ENCODE data around the gene CEP89. TPM values are rescaled to one million over a fixed set of nuclear protein-coding genes. Genes with fewer than 3 reads are reported as not detected.
"Not testable (repeated sequence)": the region's sequence is repeated elsewhere in the genome, so short reads cannot be mapped to it uniquely, and the experiment has no call there.

Gene CEP89
- total RNA-seq: 15.4 TPM
- long read RNA-seq, full-length matches to known transcripts: 4 of 32 reads
- long read RNA-seq, partial matches to known transcripts: 16 of 32 reads
- long read RNA-seq, other reads (novel, unspliced or antisense): 12 of 32 reads

DNA sequence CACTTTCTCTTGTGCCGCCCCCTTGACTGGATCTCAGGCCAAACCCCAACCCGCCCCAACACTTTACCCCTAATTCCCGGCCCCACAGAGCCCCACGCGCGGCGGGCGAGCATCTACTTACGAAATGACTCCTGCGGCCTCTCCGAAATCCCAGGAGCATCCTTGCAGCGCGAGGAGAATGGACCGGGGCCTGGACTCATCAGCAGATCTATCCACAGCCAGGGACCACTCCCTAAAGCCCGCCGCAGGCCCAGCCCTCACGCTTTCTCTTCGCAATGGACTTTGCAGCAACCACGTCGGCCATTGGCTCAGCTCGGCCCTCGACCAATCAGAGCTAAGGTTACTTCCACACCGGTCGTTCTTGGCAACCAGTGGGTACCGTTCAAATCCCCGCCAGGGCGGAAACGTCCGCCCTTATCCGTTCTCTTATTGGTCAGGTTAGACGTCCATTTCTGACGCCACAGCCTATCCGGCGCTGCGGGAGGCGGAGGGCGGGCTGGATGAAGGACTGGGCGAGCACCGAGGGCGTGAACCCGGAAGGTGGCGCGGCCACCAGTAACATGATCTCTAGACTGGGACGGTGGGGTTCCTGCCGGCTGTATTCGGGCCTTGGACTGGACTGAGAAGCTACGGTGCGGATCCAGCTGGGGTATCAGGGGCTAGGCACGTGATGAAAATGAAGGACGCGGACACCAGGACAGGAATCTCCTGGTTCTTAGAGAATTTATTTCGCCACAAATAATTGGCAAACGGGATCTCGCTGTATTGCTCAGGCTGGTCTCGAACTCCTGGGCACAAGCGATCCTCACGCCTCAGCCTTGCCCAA lies at the start of gene CEP89, which contains the start of gene FAAP24:
TSS of gene CEP89 (minus strand) at position 244 of the 826 bp plus-strand sequence. CDS start at position 160, 84 bp downstream.
TSS of gene FAAP24 (plus strand) at position 528 of the 826 bp plus-strand sequence. CDS start 955 bp downstream, outside the sequence.
- DNase-seq (ENCODE audit: low spot score): peak; percentile 99

GRCh38 chr19:33010891-33011290 lies 39.1 kb upstream of the CEP89 start:
- DNase-seq (ENCODE audit: low spot score): not testable (repeated sequence)

- DNase-seq (ENCODE audit: low spot score): no peak
These were observed 37.0 kb upstream of the CEP89 start for GRCh38 chr19:33008738-33009137.

GRCh38 chr19:33005440-33005839 lies 33.7 kb upstream of the CEP89 start:
- no peak for DNase-seq (ENCODE audit: low spot score)

DNA sequence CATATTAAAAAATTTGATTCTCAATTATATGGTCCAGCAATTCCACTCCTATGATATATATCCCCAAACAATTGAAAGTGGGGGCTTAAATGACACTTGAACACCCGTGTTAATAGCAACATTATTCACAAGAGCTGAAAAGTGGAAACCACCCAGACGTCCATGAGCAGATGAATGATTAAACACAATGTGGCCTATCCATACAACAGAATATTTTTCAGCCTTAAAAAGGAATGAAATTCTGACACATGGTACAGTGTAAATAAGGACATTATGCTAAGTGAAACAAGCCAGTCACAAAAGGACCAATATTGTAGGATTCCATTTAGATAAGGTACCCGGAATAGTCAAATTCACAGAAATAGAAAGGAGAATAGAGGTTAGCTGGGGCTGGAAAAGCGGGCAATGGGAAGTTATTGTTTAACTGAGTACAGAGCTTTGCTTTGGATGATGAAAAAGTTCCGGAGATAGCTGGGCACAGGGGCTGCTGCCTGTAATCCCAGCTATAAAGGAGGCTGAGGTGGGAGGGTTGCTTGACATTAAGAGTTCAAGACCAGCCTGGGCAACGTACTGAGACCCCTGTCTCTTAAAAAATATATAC lies 31.8 kb upstream of the CEP89 start:
- DNase-seq (ENCODE audit: low spot score): not testable (repeated sequence)

DNA sequence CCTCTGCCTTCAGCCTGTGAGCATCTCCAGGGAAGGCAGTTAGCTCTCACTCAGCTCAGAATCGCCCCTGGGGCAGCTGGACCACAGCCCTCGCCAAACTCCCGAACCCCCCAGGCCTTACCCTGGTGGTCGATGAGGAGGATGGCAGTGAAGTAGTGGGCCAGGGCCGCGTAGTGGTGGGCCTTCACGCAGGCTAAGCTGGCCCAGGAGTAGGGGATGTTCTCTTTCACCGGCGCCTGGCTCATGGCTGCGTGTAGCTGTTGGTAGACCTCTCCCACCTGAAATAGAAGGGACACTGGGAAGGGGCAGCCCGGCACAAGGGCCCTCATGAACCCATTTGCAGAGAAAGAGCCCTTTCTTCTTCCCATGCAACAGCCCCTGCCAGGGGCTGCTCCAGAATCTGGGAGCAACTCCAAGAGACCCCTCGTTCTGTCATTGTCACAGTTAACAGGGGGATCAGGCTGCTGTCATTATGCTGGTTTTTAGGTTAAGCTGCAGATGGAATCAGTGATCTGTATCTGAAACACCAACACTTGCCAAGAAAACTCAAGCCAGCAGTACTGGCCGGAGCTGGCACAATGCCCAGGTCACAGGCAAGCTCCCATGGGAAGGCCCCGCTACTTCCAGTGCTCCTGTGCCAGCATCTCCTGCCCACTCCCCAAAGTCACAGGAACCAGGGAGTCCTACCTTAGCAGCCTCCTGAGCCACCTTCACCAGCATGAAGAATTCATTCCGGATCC lies 30.5 kb upstream of the CEP89 start:
- not testable (repeated sequence) for DNase-seq (ENCODE audit: low spot score)

GRCh38 chr19:33000910-33001309 lies 29.2 kb upstream of the CEP89 start:
- no peak for DNase-seq (ENCODE audit: low spot score)

GRCh38 chr19:33000510-33000909 lies 28.8 kb upstream of the CEP89 start:
- no peak for DNase-seq (ENCODE audit: low spot score)

GRCh38 chr19:32998722-32999121 lies 27.0 kb upstream of the CEP89 start:
- no peak for DNase-seq (ENCODE audit: low spot score)

DNA sequence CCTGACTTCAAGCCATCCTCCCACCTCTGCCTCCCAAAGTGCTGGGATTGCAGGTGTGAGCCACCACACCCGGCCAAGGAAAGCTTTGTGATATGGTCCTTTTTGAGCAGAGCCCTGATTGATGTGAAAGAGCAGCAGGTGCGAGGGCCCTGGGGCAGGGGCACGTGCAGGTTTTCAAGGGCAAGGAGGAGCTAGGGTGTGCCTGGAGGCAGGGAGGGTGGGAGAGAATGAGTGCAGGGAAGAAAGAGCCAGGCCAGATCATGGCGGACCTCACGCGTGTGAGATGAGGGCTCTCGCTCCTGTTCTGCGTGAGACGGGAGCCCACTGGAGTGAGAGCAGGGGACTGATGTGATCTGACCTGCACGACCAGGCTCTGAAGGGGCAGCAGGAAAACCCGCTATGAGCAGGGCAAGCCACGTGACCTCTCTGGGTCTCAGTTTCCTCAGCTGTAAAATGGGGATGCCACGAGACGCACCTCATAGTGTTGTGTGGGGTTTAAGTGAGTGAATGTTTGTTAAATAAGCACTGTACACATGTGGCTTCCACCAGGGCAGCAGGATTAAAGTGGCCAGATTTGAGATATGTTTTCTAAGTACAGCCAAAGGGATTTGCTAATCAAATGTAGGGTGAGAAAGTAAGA lies 26.1 kb upstream of the CEP89 start:
- no peak for DNase-seq (ENCODE audit: low spot score)

GRCh38 chr19:32997061-32997464 lies 25.3 kb upstream of the CEP89 start:
- not testable (repeated sequence) for DNase-seq (ENCODE audit: low spot score)

DNA sequence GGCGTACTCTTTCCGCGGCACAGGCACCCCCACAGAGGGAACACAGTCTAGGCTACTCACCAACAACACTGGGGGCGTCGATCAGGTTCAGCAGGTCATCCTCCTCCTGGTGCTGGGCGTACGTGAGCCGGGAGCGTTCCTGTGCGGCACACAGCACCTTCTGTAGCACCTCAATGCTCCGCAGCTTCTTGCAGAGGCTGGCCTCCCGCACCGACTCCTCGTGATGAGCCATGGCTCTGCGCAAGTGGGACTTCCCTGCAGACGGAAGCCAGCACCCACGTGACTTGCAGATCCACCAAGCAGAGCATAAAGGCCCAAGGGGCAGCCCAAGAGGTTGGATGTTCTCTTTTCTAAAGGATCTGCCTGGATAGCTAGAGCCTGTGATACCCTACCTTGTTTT lies 24.2 kb upstream of the CEP89 start:
- not testable (repeated sequence) for DNase-seq (ENCODE audit: low spot score)

GRCh38 chr19:32988724-32989123 lies 17.0 kb upstream of the CEP89 start:
- DNase-seq (ENCODE audit: low spot score): no peak

DNA sequence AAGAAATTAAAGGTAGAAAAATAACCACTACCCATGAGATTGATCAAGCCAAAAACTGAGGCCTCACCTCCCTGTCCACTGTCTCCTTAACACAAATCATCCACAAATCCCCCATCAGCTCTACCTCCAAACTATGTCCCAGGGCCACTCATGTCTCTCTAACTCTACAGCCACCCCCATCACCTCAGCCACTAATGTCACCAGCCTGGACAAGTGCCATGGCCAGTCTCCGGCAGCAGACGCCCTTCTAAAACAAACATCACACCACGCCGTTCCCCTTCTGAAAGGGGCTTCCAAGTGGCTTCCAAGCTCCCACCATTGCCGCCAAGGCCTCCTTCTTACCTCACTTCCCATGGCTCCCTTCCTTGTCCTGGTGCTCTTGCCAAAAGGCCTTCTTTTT lies 16.5 kb upstream of the CEP89 start:
- DNase-seq (ENCODE audit: low spot score): not testable (repeated sequence)

GRCh38 chr19:32982488-32982887 lies 10.7 kb upstream of the CEP89 start:
- DNase-seq (ENCODE audit: low spot score): not testable (repeated sequence)

- DNase-seq (ENCODE audit: low spot score): not testable (repeated sequence)
These were observed 8.0 kb upstream of the CEP89 start for GRCh38 chr19:32979807-32980206.

DNA sequence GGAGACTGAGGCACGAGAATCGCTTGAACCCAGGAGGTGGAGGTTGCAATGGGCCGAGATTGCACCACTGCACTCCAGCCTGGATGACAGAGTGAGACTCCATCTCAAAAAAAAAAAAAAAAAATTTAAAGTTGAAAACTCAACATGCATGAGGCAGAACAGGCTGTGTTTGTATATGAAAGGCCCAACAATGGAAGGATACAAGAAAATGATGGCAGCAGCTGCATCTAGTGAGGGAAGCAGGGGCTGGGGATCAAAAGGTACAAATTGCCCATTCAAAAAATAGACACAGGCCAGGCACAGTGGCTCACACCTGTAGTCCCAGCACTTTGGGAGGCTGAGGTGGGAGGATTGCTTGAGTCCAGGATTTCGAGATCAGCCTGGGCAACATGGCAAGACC lies 6.1 kb upstream of the CEP89 start:
- DNase-seq (ENCODE audit: low spot score): not testable (repeated sequence)

DNA sequence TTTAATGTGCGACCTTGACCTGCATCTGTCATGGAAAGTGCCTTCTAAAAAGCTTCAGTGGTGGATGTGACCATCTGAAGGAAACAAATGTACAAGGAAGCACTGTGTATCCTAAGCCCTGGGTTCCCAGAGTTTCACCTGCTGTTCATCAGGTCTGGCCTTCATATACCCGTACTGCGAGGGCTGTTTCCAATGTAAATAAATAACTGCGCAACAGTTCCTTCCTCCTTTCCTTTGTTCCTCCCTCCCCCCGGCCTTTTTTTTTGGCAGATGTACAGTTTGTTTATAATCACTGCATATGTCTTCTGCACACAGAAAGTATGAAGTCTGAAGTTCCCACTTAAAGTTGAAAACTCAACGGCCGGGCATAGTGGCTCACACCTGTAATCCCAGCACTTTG lies 5.5 kb upstream of the CEP89 start:
- no peak for DNase-seq (ENCODE audit: low spot score)

DNA sequence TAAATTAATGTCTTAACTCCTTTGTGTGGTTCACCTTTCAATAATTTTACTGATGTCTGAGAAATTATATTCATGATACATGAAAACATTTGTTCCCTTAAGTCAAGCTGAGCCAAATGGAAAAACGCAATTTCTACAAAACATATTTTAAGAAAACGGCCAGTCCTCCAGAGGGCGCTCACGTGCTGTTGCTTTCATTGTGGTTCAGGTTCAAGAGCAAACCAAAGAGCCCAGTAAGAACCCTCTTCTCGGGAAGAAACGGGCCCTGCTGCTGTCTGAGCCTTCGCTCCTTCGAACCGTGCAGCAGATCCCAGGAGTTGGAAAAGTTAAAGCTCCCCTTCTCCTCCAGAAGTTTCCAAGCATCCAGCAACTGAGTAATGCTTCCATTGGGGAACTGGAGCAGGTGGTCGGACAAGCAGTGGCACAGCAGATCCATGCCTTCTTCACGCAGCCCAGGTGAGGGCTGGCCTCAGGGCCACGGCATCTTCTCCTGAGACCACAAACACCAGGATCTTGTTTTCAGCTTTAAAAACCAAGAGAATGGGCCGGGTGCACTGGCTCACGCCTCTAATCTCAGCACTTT lies 4.6 kb upstream of the CEP89 start:
- DNase-seq (ENCODE audit: low spot score): no peak

GRCh38 chr19:32971012-32971595 lies 654 bp downstream of the CEP89 start:
- DNase-seq (ENCODE audit: low spot score): no peak

All from mesenteric fat pad (tissue), 1 donor.